Fibroblast of mammary gland (primary cell): Measurements from ENCODE around the gene C1orf21.

Source experiments
- DNase-seq: peaks from one replicate; pipeline ENCODE4 v3.0.0-alpha.2; 2010; ENCODE audit warnings: low read depth
- H3K4me3 ChIP-seq: 2 replicates; pipeline ENCODE4 v1.5.1; 2011; ENCODE audit warnings: low read depth, mild to moderate bottlenecking, low read length, moderate library complexity; ENCODE audit not compliant: control insufficient read depth
- TF ChIP-seq, protein P1 (sequence below): conservative IDR thresholded peaks from 2 replicates; pipeline ENCODE4 v1.5.1; 2011; ENCODE audit warnings: low read depth, low read length, inconsistent platforms; ENCODE audit not compliant: control insufficient read depth, insufficient read depth

Gene C1orf21

DNA sequence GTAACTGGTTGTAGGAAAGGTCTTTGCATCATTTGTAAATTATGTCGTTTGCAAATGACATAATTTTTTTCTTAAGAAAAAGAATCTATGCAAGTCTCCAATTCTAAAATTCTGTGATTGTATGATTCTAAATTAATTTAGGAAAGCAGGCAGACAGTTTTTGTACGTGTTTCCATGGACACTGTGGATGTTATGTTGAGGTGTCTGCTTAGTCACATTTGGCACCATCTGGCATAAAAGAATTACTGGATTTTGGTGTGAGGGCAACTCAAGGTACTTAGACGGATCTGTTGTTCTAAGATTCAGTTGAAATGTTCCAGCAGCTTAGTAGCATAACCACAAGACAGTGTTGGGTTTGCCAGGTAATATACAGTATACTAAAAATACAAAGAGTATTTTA, 42.5 kb downstream of the C1orf21 start:
- no peak overlapping the region for H3K4me3 ChIP-seq
- TF ChIP-seq, protein P1, sequence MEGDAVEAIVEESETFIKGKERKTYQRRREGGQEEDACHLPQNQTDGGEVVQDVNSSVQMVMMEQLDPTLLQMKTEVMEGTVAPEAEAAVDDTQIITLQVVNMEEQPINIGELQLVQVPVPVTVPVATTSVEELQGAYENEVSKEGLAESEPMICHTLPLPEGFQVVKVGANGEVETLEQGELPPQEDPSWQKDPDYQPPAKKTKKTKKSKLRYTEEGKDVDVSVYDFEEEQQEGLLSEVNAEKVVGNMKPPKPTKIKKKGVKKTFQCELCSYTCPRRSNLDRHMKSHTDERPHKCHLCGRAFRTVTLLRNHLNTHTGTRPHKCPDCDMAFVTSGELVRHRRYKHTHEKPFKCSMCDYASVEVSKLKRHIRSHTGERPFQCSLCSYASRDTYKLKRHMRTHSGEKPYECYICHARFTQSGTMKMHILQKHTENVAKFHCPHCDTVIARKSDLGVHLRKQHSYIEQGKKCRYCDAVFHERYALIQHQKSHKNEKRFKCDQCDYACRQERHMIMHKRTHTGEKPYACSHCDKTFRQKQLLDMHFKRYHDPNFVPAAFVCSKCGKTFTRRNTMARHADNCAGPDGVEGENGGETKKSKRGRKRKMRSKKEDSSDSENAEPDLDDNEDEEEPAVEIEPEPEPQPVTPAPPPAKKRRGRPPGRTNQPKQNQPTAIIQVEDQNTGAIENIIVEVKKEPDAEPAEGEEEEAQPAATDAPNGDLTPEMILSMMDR: no peak
- DNase-seq: no peak

DNA sequence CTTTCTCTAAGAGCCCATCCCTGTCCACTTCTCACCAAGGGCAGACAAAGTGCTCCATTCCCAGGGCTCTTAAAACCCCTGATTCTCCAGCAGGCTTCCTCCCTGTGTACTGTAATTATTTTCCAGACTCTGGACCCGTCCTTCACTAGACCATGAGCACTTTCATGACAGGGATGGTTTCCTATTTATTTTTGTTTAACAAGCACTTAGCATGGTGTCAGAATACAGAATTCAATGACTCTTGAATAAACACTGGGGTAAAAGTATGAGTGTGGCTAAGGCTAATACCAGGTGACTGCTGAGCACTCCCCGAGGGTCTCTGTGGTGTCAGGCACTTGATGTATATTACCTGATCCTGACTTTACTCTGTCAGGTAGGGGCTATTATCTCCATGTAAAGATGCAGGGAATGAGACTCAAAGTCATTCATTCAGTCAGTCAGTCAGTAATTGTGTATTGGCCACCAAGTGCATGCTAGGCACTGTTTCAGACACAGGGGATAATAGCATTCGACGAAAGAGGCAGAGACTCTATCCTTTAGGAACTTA, 47.2 kb downstream of the C1orf21 start:
- TF ChIP-seq, protein P1: no peak
- no peak overlapping the region for H3K4me3 ChIP-seq
- DNase-seq: no peak

DNA sequence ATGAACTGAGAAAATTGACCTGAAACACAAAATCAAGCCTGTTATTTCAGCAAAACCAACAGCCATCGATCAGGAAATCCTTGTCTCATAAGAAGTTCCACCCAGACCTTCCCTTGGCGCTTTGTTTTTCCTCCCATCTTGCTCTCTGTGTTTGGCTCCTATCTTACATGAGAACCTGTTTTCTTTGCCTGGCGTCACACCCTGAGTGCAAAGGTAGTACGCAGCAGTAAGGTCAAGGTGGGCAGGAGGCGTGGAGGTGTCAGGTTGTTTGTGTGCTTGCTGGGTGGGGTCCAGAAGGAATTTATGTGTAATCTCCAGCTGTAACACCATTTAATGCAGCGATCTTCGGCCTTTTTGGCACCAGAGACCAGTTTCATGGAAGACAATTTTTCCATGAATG, 50.5 kb downstream of the C1orf21 start:
- no peak for DNase-seq
- TF ChIP-seq, protein P1: no peak
- H3K4me3 ChIP-seq: no peak overlapping the region

DNA sequence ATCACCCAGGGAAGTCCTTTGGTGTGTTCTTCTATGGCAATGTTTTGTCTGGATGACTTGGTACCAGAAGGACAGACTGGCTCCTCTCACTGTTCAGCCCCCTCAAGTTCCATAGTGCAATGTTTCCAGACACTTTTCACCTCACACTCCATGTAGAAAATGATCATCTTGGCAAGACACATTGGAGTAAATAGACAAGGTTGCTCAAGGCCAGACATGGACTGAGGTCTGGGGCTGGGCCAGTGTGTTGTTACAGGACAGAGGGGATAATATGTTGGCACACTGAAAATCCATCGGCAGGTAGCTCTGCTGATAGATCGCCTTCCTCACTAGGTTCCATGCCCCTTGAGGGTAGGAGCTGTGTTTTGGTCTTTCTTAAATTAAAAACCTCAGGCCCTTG, 51.5 kb downstream of the C1orf21 start:
- TF ChIP-seq, protein P1: no peak
- no peak for DNase-seq
- H3K4me3 ChIP-seq: no peak overlapping the region

DNA sequence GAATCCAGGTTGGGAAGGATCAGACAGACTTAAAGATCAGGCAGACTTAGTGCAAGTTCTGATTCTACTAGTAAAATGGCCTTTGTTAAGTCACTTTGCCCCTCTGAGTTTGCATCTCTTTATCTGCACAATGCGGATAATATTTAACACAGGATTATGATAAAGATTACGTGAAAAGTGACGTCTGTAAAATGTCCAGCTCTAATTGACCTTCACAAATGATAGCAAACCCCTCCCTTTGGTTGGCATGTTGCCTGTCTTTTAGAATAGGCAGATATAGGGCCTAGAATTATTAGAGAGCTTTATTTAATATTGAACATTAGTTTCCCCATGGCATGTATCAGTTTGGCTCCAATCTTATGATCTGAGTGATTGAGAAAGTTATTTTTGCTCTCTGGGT, 55.4 kb downstream of the C1orf21 start:
- TF ChIP-seq, protein P1: no peak
- DNase-seq: no peak
- H3K4me3 ChIP-seq: no peak overlapping the region

DNA sequence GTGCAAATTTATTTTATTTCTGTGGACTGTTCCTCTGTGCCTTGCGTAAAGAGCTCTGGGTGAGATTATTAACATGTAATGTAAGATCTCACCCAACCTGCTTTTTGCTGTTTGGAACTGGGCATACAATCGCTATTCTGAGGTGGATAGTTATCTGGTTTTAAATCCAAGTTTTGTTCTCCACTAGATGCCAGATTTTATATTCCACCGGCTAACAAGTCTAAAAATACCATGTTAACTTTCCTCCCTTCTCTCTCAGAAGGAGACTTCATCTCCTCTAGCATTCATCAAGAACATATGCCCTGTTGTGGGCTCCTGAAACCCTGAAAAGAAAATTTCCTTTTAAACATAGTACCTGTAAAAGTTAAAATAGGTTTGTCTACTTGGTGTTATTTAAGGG, 56.4 kb downstream of the C1orf21 start:
- DNase-seq: no peak
- TF ChIP-seq, protein P1: no peak
- no peak overlapping the region for H3K4me3 ChIP-seq

DNA sequence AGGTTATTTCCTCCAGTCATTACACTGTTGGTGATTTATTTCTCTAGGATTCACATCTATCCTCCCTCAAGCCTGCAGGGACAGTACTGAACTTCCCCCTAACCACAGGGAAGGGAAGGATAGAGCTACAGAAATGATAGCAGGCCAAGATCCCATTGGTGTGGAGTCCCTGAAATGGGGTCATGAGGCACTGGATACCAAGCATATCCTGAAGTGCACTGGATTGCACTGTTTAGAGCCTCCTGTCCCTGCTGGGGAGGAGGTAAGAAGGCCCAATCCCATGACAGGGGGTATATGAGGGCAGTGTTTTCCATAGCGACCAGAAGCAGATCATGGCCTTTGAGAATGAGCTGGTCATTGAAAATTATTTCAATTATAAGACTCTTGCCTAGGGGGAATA, 56.8 kb downstream of the C1orf21 start:
- H3K4me3 ChIP-seq: no peak overlapping the region
- DNase-seq: no peak
- TF ChIP-seq, protein P1: no peak
